ENCODE results near the gene DOCK8. TPM values are rescaled to one million over a fixed set of nuclear protein-coding genes. Genes with fewer than 3 reads are reported as not detected.
A peak's percentile ranks its signal among the peaks of the same experiment; 100 is the strongest.

Gene DOCK8
- total RNA-seq, 4 donors from 2014 or later, result 9.0 to 17.9 (median 13.6) TPM

DNA sequence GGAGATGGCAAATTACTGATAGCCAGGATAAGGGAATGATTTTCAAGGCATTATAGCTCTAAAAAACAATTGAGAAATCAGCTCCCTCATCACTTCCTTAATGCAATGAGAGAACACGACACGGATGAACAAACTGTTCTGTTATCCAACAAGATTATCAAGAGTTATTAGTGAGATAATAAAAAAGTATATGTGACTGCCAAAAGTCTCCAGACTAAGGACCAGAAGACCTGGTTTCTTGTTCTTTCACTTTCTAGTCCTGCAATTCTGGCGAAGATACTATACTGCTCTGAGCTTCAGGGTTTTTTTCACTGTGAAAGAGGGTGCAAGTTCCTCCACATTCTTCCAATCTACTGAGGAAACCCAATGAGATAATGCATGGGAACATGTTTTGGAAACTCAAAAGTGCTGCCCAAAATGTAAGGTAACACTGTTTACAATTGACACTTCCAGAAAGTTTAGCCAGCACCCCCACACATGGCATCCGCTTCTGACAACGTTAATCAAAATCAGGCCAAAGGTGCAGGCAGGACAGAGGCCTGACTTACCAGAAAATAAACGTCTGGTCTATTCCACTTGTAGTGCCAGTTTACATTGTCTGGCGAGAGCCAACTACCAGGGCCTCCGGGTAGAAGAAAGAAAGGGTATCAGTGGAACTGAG is 254.2 kb downstream of the DOCK8 start:
- H3K4me1 ChIP-seq, result peaks cover 0 to 26% (median 7%) of the 10 kb centered on the region in 4 donors
- H3K9me3 ChIP-seq, result no peaks in the 10 kb centered on the region
- no peak for TF ChIP-seq POLR2A (IDR thresholded peaks at IDR 0.05)
- TF ChIP-seq EP300 (IDR thresholded peaks at IDR 0.05), result no peak
- TF ChIP-seq, protein P1, sequence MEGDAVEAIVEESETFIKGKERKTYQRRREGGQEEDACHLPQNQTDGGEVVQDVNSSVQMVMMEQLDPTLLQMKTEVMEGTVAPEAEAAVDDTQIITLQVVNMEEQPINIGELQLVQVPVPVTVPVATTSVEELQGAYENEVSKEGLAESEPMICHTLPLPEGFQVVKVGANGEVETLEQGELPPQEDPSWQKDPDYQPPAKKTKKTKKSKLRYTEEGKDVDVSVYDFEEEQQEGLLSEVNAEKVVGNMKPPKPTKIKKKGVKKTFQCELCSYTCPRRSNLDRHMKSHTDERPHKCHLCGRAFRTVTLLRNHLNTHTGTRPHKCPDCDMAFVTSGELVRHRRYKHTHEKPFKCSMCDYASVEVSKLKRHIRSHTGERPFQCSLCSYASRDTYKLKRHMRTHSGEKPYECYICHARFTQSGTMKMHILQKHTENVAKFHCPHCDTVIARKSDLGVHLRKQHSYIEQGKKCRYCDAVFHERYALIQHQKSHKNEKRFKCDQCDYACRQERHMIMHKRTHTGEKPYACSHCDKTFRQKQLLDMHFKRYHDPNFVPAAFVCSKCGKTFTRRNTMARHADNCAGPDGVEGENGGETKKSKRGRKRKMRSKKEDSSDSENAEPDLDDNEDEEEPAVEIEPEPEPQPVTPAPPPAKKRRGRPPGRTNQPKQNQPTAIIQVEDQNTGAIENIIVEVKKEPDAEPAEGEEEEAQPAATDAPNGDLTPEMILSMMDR (IDR thresholded peaks at IDR 0.05), result no peak
- H3K36me3 ChIP-seq, result no peaks in the 10 kb centered on the region
- H3K27ac ChIP-seq, result peak overlapping the region in 3 of 4 donors; percentile 56 to 83 (median 63)
- 40 to 60% methylated on average over 7 to 8 of the region's 8 CpGs for WGBS, 2 donors
- no peak for DNase-seq (ENCODE audit: low spot score in 2 of 2)
- H3K27me3 ChIP-seq, result no peaks in the 10 kb centered on the region
- peak overlapping the region in 3 of 4 donors; percentile 51 to 59 (median 57) for H3K4me3 ChIP-seq

DNA sequence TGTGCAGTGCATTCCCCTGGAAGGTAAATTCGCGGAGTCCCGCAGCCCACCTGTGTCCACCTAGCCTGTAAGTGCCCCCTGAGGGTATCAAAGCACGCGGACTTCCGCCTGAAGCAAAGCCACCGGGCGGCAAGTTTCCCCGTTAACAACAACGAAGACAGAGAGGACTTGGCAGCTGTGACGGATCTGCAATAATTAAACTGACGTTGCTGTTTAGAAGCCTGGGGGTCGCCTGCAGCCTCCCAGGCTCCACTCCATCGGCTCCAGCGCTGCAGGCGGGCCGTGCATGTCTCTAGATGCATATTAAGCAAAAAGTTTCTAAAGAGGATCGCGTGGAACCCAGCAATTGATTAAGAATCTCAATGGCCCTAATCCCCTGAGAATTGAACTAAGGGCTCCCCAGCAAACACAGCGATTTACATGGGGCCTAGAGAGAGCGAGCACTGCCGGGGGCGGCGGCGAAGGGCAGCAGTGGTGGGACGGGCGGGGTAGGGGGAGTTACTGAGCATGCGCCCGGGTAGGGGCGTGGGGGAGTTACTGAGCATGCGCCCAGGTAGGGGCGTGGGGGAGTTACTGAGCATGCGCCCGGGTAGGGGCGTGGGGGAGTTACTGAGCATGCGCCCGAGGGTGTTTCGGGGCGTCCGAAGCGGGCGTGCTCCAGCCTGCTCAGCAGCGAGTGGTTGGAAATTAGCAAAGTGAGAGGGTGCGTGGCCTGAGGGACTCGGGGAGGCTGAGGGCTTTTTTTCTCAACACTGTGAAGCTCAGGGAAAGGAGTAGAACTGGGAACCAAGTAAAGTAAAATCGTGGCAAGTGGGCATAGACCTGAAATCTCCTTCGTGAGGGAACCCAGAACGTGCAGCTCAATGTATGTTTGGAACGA is 255.2 kb downstream of the DOCK8 start:
- Histone ChIP-seq H3K4me1 (peaks cover 0 to 26% (median 7%) of the 10 kb centered on the region in 4 donors), H3K27ac (peak overlapping the region in 3 of 4 donors; percentile 76 to 86 (median 83)), H3K36me3 (no peaks in the 10 kb centered on the region), H3K9me3 (no peaks in the 10 kb centered on the region), H3K27me3 (no peaks in the 10 kb centered on the region), H3K4me3 (peak overlapping the region; percentile 32 to 59 (median 54))
- peak; percentile 60 to 61 for DNase-seq (ENCODE audit: low spot score in 2 of 2)
- WGBS, 2 donors, result 2% methylated on average over 36 to 48 of the region's 49 CpGs
- TF ChIP-seq, protein P1 (IDR thresholded peaks at IDR 0.05), result no peak
- peak; percentile 14 to 53 for TF ChIP-seq POLR2A (IDR thresholded peaks at IDR 0.05)
- TF ChIP-seq EP300 (IDR thresholded peaks at IDR 0.05), result peak in 1 of 2 donors; percentile 71

DNA sequence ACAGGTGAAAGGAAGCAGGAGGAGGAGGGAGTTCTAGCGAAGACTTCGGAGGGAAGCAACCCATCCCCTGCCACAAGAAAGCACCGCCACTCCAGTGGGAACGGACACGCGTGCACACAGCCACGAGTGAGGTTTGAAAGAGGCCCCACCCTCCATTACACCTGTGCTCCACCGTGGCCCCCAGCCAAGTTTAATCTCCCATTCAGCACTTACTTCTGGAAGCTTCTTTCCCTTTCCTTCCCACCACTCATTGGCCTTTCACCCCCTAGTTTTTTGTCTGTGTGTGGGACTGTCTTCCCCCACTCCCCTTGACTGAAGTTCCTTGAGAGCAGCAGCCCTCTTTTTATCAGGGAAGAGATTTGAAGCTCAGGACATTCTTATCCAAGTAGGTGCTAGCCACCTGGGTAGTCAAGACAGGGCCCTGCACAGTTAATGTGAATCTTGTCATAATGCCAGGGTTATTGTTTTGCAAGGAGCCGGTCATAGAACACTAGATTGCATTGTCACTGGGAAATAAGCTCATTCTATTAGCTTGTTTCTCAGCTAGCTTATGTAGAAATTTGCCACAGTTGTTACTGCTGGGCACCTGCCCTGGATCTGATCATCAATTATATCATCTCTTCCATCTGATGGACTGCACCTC is 256.0 kb downstream of the DOCK8 start:
- peak overlapping the region; percentile 32 to 59 (median 54) for H3K4me3 ChIP-seq
- H3K9me3 ChIP-seq, result no peaks in the 10 kb centered on the region
- H3K36me3 ChIP-seq, result no peaks in the 10 kb centered on the region
- H3K27me3 ChIP-seq, result no peaks in the 10 kb centered on the region
- no peak for TF ChIP-seq POLR2A (IDR thresholded peaks at IDR 0.05)
- TF ChIP-seq EP300 (IDR thresholded peaks at IDR 0.05), result no peak
- TF ChIP-seq, protein P1 (IDR thresholded peaks at IDR 0.05), result no peak
- peaks cover 0 to 26% (median 7%) of the 10 kb centered on the region in 4 donors for H3K4me1 ChIP-seq
- DNase-seq (ENCODE audit: low spot score in 2 of 2), result no peak
- H3K27ac ChIP-seq, result peak overlapping the region in 3 of 4 donors; percentile 76 to 86 (median 83)
- 16 to 21% methylated on average over 9 of the region's 9 CpGs for WGBS, 2 donors

DNA sequence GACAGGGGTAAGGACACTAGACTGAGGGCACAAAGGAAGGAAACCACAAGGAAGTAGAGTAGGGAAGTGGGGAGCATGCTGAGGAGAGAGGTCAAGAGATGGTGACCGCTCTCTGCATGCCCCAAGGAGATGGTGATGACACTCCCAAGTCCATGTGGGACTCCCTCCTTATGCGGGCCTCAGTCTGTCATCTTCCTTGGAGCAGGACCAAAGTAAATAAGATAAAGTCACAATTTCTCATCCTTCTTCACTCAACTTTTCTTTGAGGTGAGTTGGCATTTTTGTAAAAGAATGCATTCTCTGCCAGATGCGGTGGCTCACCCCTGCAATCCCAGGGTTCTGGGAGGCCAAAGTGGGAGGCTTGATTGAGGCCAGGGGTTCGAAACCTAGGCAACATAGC is 256.7 kb downstream of the DOCK8 start:
- TF ChIP-seq, protein P1 (IDR thresholded peaks at IDR 0.05), result no peak
- TF ChIP-seq EP300 (IDR thresholded peaks at IDR 0.05) (no peak), POLR2A (IDR thresholded peaks at IDR 0.05) (no peak)
- H3K9me3 ChIP-seq, result no peaks in the 10 kb centered on the region
- H3K27ac ChIP-seq, result no peak overlapping the region
- H3K36me3 ChIP-seq, result peaks cover 0 to 2% (median 0%) of the 10 kb centered on the region in 3 donors
- 85 to 87% methylated on average over 4 of the region's 4 CpGs for WGBS, 2 donors
- peaks cover 0 to 26% (median 7%) of the 10 kb centered on the region in 4 donors for H3K4me1 ChIP-seq
- H3K4me3 ChIP-seq, result no peak overlapping the region
- no peak for DNase-seq (ENCODE audit: low spot score in 2 of 2)
- no peaks in the 10 kb centered on the region for H3K27me3 ChIP-seq
